C4-2B (cell line): ENCODE results near the gene HOXA6.

ENCODE experiments used
- CTCF ChIP-seq: fragments of 450-650 bp; conservative IDR thresholded peaks from 2 replicates; pipeline ENCODE4 v1.5.1; 2017; ENCODE audit warnings: mild to moderate bottlenecking
- ZFX ChIP-seq: fragments of 450-650 bp; IDR thresholded peaks from 2 replicates; pipeline ENCODE4 v1.6.1; 2017

DNA sequence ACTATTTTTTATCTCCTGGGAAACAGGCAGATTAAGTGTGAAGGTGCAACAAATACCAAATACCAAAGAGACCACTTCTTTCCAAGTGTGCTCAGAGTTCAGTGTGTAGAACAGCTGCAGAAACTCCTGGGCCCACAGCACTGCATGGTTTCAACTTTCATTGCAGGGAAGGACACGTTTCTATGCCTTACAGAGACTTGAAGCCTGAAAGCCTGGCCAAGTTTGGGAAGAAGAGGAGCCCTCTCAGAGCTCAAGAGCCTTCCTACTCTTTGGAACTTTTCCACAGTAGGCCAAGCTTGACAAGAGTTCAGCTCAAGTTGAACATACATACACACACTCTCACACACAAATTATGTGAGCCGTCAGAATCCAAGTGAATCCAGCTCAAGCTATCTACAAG lies 19.5 kb downstream of the HOXA6 start:
- TF ChIP-seq CTCF (no peak), ZFX (no peak)
